Mesothelial cell of epicardium (in vitro differentiated cells): ENCODE data around the gene PREX1. TPM values are rescaled to one million over a fixed set of nuclear protein-coding genes. Genes with fewer than 3 reads are reported as not detected.

Source experiments
- DNase-seq, 2 experiments: peaks; one replicate each; pipeline ENCODE4 v3.0.0; 2021; ENCODE audit warnings: low spot score in 2 of 2; ENCODE audit not compliant: unreplicated experiment in 2 of 2
- H3K27ac Mint-ChIP-seq: 2 replicates; pipeline ENCODE4 v1.8.0; 2021; ENCODE audit warnings: mixed read lengths
- H3K27me3 Mint-ChIP-seq: 2 replicates; pipeline ENCODE4 v1.8.0; 2021; ENCODE audit warnings: low read depth, mixed read lengths
- H3K36me3 Mint-ChIP-seq: 2 replicates; pipeline ENCODE4 v1.8.0; 2021; ENCODE audit warnings: mixed read lengths
- H3K4me1 Mint-ChIP-seq: 2 replicates; pipeline ENCODE4 v1.8.0; 2021; ENCODE audit warnings: mixed read lengths
- H3K4me3 Mint-ChIP-seq: 2 replicates; pipeline ENCODE4 v1.8.0; 2021; ENCODE audit warnings: mild to moderate bottlenecking, moderate library complexity, mixed read lengths
- H3K9me3 Mint-ChIP-seq: 2 replicates; pipeline ENCODE4 v1.8.0; 2021; ENCODE audit warnings: mixed read lengths
- CTCF ChIP-seq: fragments of 200-600 bp; sonication (generic); IDR thresholded peaks from one replicate; pipeline ENCODE4 v1.5.0; 2021; ENCODE audit warnings: antibody characterized with exemption; ENCODE audit not compliant: unreplicated experiment
- total RNA-seq: library from RNA; stranded (reverse); gene quantifications from 3 replicates; pipeline ENCODE4 v1.2.1, GENCODE V29; 2021

PREX1 gene
- total RNA-seq, 1 donor from 2014 or later, result 8.3 TPM

- Mint-ChIP-seq H3K27me3 (no peaks in the 10 kb centered on the region), H3K27ac (no peak overlapping the region), H3K9me3 (no peaks in the 10 kb centered on the region), H3K4me3 (no peak overlapping the region), H3K4me1 (peaks cover 4% of the 10 kb centered on the region), H3K36me3 (no peaks in the 10 kb centered on the region)
- DNase-seq, result no peak
- no peak for TF ChIP-seq CTCF
Measured at GRCh38 chr20:48730977-48731376, 96.8 kb downstream of the PREX1 start.

- Mint-ChIP-seq H3K9me3 (no peaks in the 10 kb centered on the region), H3K4me1 (peaks cover 4% of the 10 kb centered on the region), H3K27ac (no peak overlapping the region), H3K27me3 (no peaks in the 10 kb centered on the region), H3K36me3 (no peaks in the 10 kb centered on the region), H3K4me3 (no peak overlapping the region)
- TF ChIP-seq CTCF, result no peak
- DNase-seq, result no peak
Measured at GRCh38 chr20:48729538-48729937, 98.3 kb downstream of the PREX1 start.

GRCh38 chr20:48728042-48728825, 99.6 kb downstream of the PREX1 start:
- TF ChIP-seq CTCF, result no peak
- Mint-ChIP-seq H3K27ac (no peak overlapping the region), H3K4me1 (peaks cover 4% of the 10 kb centered on the region)

GRCh38 chr20:48727226-48727625, 100.6 kb downstream of the PREX1 start:
- TF ChIP-seq CTCF, result no peak
- Mint-ChIP-seq H3K4me1 (peaks cover 2% of the 10 kb centered on the region), H3K36me3 (no peaks in the 10 kb centered on the region), H3K9me3 (no peaks in the 10 kb centered on the region), H3K4me3 (no peak overlapping the region), H3K27me3 (no peaks in the 10 kb centered on the region), H3K27ac (no peak overlapping the region)
- no peak for DNase-seq

More at GRCh38 chr20:48728042-48728825, 99.6 kb downstream of the PREX1 start:
- Mint-ChIP-seq H3K27me3 (no peaks in the 10 kb centered on the region), H3K4me3 (no peak overlapping the region), H3K9me3 (no peaks in the 10 kb centered on the region), H3K36me3 (no peaks in the 10 kb centered on the region)
- DNase-seq, result no peak

GRCh38 chr20:48725555-48725991, 102.2 kb downstream of the PREX1 start:
- no peak overlapping the region for H3K4me3 Mint-ChIP-seq
- H3K9me3 Mint-ChIP-seq, result no peaks in the 10 kb centered on the region
- H3K27me3 Mint-ChIP-seq, result no peaks in the 10 kb centered on the region

More at GRCh38 chr20:48725555-48725991, 102.2 kb downstream of the PREX1 start:
- no peaks in the 10 kb centered on the region for H3K4me1 Mint-ChIP-seq
- no peak for TF ChIP-seq CTCF
- DNase-seq, result no peak
- no peak overlapping the region for H3K27ac Mint-ChIP-seq
- no peaks in the 10 kb centered on the region for H3K36me3 Mint-ChIP-seq
